ENCODE results near the gene PHLDB1.

- TF ChIP-seq POLR2AphosphoS5 (IDR thresholded peaks at IDR 0.05; ENCODE audit: borderline replicate concordance, low read depth, low read length) (no peak), EZH2 (IDR thresholded peaks at IDR 0.05) (no peak)
Measured at GRCh38 chr11:118674082-118674435, 66.6 kb downstream of the PHLDB1 start.
